GM18507 (cell line): Measurements from ENCODE around the gene CACNG3.

Experiments
- DNase-seq: peaks from one replicate; pipeline ENCODE4 v3.0.0; 2011; ENCODE audit warnings: low read depth; ENCODE audit not compliant: insufficient read length; ENCODE audit errors: extremely low spot score
- FAIRE-seq: peaks from 2 replicates; lab custom pipeline; 2011; peaks lifted over from hg19 to GRCh38; lab: Jason Lieb, UNC

The CACNG3 gene

GRCh38 chr16:24367186-24367710 is 111.1 kb downstream of the CACNG3 start:
- no peak for FAIRE-seq
- no peak for DNase-seq

- FAIRE-seq = no peak
- DNase-seq = no peak
These were observed 116.7 kb downstream of the CACNG3 start for GRCh38 chr16:24372824-24373223.

DNA sequence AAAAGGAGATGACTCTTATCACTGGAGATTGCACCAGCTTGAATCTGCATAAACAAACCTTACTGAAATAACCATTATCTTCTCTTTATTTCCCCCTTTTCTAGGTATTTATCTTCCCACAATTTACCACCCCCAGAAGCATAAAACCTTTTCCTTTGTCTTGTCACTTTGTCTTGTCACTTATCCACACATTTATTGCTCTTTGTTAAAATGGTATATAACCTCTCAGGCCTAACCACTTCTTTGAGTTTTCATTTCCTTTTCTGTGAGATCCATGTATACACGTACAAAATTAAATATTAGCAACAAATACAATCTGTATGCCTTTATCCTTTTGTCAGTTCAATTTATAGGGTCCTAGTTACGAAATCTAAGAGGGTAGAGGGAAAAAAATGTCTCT is 122.9 kb downstream of the CACNG3 start:
- FAIRE-seq (no peak), DNase-seq (no peak)

GRCh38 chr16:24381470-24382118 is 125.5 kb downstream of the CACNG3 start:
- no peak for FAIRE-seq
- no peak for DNase-seq

DNA sequence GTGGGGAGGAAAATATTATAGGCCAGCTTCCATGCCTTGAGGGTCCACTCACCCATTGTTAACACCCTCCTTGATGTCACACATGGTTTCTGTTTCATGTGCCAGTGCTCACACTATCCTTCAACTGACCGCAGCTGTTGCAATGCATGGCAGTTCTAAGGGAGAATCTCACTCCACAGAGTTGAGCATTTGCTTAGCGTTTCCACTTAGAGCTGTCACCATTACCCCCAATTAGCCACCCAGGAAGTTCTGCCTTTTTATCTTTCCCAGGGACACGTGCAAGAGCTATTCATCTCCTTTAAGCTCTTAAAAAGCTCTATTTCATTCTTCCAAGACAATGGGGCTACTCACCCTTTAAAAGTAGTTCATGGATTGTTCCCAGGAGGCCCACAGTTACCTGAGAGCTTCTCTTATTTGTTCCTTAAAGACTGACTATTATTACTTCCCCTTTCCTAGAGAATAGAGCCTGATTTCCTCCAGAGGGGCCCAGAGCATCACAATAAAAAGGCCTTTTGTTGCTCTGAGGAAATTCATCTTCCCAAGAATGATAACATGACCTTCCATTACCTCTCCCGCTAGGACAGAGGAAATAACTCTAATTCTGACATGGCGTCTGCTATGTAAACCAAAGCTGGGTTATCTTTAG is 126.8 kb downstream of the CACNG3 start:
- DNase-seq = no peak
- FAIRE-seq = no peak

GRCh38 chr16:24394341-24394740 is 138.2 kb downstream of the CACNG3 start:
- FAIRE-seq = no peak
- DNase-seq = no peak

DNA sequence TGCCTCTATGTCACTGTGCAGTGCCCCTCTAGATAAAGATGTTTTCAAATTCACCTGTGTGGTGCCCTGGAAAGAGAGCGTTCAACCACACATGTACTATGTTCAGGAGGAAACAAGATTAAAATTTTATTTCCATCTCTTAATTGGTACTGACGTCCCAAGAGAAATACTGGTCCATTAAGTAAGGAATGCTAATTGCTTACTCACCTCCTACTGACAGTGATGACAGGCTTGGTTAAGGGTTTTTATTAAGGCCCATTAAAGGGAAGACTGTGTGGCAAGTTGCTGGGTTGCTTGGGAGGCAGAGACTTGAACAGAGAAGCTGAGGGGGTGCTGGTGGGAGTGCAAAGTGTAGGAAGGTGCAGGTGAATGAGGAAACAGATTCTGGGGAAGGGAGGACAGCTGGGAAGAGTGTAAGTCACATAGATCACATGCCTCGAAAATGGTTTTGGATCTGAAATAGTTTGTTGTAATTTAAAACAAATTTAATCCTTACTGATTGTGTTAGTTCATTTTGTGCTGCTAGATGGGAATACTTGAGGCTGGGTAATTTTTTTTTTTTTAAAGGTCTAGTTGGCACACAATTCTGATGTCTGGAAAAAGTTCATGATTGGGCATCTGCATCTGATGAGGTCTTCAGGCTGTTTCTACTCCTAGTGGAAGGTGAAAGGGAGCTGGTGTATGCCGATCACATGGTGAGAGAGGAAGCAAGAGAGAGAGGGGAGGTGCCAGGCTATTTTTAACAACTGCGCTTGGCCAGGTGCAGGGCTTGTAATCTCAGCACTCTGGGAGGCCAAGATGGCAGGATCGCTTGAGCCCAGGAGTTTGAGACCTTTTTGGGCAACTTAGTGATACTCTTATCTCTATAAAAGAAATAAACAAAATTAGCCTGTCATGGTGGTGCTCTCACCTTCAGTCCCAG is 140.5 kb downstream of the CACNG3 start:
- no peak for FAIRE-seq
- no peak for DNase-seq

DNA sequence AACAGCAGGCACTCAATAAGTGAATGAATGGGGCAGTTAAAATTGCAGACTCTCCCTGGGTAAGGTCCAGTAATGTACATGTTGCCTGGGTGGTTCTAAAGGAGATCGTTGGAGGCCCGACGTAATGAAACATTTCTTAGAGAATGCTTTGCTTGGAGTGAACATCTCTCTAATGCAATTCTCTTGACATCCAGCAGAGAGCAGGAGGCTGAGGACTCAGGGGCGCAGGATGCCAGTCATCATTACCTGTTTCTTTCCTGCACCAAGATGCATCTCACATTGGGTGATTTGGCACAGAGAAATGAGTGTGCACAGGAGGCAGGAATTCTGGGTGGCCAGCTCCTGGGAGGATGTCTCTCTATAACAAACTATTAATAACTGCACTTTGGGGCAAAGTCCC is 152.9 kb downstream of the CACNG3 start:
- DNase-seq = no peak
- FAIRE-seq = no peak
